HG03108 (cell line): ENCODE measurements around the gene CLEC4G.
"Not testable (repeated sequence)": the region's sequence is repeated elsewhere in the genome, so short reads cannot be mapped to it uniquely, and the experiment has no call there.

Source experiments
- ATAC-seq: cut with Tn5 transposase; IDR thresholded peaks from one replicate; pipeline ENCODE4 v1.9.1; 2021; ENCODE audit warnings: moderate library complexity; ENCODE audit not compliant: unreplicated experiment

CLEC4G gene

DNA sequence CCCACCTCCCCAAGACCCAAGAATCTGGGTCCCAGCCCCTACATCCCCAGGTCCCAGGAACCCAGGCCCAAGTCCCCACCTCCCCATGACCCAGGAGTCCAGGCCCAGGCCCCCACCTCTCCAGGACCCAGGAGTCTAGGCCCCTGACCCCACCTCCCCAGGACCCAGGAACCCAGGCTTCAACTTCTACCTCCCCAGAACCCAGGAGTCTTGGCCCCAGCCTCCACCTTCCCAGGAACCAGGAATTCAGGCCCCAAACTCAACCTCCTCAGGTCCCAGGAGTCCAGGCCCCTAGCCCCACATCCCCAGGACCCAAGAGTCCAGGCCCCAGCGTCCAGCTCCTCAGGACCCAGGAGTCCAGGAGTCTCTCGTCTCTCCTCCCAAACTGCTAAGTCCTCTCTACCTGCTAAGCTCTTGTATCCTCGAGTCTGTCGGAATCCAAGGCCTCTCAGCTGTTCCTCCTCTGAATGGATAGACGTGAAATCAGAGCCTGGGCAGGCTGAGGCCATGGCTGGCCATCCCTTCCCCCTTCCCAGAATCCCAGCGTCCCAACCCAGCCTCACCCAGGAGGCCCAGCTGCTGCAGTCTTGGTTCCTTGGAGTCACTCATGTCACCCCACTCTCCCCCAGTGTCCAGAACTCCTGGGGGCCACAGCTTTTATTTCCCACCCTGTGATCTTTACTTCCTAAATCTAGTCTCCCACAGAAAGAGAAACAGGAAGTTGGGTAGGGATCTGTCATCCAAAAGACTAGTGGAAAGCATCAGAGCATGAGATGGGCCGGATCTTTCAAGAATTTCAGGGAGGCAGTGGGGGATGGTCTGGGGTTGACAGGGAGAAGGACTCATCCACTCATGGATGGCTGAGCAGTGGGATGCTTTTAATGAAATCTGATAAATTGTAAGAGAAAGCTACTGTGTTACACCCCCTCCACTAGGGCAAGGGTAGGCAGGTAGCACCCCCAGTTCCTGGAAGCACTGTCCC is 15.3 kb upstream of the CLEC4G start, which contains the start of gene CD209:
TSS of gene CD209 (minus strand) at position 632 of the 982 bp plus-strand sequence. CDS start at position 609, 23 bp downstream.
- ATAC-seq = no peak

DNA sequence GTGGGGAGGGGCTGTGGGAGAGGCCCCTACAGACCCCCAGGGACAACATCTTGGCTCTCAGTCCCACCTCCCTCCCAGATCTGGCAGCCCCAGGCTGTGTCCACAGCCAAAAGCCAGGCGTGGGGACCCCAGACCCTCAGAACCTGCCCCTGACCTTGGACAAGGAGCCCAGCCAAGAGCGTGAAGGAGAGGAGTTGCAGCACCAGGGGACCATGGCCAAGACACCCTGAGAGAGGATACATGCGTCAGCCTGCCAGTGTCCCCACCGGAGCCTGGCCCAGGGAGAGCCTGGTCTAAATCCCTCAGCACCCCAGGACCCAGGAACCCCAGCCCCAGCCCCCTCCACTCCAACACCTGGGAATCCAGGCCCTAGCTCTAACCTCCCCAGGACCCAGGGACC is 14.4 kb upstream of the CLEC4G start:
- ATAC-seq = not testable (repeated sequence)

DNA sequence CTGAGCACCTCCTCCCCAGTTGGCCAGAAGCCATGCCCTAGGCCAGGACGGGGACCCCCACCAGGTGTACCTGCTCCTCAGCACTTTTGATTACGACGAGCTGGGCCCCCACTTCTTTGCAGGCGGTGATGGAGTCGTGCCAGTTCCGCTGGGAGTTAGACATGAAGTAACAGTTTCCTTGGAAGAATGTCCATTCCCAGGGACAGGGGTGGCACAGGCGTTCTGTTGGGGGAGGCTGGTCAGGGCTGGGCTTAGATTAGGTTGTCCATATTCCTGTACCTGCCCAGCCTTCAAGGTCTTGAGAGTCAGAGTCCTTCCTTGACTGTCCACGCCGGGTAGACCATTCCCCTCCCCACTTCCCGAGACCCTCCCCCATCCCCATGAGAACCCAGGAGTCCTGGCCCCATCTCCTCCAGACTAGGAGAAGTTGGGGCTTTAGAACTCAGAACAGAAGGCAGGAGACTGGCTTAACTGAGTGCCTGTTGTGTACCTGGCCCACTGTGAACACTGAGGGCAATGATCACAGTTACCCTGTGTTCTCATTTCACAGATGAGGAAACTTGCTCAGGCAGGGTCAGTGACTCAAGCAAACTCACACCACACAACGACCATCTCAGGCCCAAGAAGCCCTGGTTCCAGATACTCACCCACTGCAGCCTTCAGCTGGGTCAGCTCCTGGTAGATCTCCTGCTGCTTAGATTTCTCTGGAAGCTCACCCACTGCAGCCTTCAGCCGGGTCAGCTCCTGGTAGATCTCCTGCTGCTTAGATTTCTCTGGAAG is 13.2 kb upstream of the CLEC4G start:
- ATAC-seq = no peak

DNA sequence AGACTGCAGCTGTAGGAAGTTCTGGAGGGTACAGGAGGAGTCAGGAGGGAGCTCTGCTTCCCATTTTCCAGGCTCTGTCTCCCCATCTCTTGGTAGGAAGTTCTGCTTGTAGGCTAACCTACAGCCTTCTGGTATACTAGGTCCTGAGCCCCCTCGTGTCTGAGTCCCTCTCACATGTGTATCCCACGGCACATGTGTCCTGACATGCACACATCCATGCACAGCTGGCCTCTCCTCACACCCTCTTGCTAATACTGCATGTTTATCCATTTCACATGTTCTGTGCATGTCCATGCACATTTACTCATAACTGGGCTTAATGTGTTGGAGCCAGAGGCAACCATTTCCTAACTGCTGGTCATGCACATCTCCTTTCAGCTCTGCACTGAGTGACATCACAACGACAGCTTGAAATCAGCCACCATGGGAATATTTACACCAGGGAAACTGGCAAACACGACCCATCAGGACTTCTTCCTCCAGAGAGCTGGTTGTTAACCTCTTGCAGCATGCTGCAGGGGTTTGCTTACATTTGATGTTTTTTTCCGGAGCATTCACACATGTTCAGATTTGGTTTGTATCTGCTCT is 12.4 kb upstream of the CLEC4G start:
- ATAC-seq = no peak

DNA sequence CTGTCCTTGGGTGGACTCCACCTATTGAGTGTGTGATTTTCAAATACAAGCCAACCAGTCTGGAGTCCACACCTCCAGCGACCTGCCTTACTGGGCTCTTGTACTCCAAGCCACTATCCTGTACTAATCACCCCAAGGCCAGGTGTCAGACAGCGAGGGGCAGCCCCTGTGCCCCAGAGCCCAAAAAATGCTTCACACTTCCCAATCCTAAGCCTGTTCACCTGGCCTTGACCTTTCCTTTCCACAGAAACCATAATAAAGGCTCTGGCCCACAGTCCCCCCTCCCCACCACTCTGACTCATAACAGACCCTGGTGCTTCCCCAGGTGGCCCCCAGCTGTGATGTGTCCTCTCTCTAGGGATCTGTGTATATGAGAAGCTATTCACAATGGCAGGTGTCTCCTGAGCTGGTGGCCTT is 11.5 kb upstream of the CLEC4G start:
- ATAC-seq = peak; percentile 74

DNA sequence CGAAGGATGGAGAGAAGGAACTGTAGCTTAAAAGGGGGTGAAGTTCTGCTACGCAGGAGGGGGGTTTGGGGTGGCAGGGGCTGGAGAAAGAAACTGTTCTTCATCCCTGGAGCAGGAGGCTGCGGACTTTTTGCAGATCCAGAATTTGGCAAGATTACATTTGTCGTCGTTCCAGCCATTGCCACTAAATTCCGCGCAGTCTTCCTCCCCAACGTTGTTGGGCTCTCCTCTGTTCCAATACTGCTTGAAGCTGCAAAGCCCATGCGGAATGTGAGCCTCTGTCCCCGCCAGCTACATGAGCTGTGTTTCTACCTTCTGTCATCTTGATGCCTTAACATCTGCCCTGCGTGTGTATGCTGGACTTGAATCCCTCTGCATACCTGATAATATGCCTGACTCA is 11.1 kb upstream of the CLEC4G start:
- no peak for ATAC-seq

DNA sequence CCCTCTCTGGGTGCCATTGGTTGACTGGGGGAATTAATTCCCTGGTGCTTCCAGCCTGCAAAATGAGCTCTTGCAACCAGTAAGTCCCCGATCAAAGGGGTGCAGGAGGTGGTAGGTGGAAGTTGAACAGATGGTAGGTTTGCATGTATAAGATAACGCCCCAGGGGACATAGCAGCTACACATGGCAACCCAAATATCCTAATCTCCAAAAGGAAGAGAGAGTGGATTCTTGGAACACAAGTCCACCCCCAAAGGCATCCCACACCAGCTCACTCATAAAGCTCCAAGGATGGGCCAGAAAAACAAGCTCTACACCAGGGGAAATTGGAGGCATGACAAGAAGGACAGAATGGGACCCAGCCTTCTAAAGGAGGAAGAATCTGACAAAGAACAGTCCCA is 10.7 kb upstream of the CLEC4G start:
- ATAC-seq = no peak

DNA sequence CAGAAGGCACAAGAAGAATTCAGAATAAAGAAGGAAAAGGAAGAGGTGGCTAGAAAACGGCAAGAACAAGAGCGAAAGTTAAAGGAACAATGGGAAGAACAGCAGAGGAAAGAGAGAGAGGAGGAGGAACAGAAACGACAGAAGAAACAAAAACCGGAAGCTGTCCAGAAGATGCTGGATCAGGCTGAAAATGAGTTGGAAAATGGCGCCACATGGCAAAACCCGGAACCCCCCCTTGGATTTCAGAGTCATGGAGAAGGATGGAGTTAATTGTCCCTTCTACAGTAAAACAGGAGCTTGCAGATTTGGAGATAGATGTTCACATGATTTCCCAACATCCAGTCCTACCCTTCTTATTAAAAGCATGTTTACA is 8.8 kb upstream of the CLEC4G start:
- ATAC-seq = no peak

DNA sequence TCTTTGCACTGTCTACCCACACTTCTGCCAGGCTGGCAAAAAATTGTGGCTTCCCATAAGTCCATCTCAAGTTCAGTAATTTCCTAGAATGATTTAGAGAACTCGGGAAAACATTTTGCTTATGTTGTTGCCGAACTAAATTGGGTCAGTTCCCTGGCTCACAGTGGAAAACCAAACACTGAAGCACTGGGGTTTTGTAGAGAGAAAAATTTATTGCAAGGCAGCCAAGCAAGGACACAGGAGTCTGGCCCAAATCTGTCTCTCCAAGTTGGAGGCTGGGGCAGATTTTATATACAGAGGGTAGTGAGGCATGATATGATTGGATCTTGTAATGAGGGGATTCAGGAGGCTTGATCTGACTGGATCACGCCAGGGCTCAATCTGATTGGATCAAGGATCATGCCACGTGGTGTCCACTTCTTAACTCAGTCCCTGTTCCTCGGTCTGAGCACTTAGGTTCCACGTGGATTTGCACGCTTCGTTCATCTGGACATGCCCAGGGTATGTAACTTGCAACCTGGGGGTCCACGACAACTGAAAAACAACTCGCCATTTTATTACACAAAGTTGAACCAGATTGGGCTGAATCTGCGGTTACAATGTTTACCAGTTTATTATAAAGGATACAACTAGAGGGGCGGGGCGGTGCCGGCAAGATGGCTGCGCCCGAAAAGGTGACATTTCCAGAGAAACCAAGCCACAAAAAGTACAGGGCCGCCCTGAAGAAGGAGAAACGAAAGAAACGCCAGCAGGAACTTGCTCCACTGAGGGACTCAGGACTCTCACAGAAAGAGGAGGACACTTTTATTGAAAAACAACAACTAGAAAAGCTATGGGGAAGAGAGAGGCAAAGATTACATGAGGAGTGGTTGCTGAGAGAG is 8.1 kb upstream of the CLEC4G start:
- no peak for ATAC-seq

DNA sequence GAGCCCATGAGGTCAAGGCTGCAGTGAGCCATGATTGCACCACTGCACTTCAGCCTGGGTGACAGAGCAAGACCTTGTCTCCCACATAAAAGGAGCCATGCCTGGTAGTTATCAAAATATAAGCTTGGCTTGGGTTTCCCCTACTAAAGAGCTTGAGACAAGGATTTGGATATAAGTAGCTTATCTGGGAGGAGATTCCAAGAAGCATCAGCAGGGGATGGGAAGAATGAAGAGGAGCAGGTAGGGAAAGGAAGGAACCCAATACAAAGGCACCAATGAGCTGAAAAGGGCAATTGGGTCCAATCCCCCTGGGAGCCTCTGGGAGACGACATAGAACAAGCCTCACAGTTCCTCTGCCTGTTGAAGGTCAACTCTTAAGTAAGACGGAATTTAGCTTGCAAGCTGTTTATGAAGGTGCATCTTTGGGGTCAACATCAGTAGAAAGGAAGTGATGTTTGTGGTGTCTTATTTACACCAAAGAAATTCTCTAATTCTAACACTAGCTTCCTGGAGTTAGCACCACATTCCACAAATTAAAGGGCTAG is 7.4 kb upstream of the CLEC4G start:
- ATAC-seq = no peak

DNA sequence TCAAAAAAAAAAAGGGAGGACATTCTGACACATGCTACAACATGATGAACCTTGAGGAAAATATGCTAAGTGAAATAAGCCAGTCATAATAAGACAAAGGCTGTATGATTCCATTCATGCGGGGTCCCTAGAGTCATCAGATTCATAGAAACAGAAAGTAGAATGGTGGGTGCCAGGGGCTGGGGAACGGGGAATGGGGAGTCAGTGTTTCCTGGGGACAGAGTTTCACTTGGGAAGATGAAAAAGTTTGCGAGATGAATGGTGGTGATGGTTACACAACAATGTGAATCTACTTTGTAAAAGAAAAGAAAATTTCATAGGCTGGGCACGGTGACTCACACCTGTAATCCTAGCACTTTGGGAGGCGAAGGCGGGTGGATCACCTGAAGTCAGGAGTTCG is 6.1 kb upstream of the CLEC4G start:
- ATAC-seq = no peak

DNA sequence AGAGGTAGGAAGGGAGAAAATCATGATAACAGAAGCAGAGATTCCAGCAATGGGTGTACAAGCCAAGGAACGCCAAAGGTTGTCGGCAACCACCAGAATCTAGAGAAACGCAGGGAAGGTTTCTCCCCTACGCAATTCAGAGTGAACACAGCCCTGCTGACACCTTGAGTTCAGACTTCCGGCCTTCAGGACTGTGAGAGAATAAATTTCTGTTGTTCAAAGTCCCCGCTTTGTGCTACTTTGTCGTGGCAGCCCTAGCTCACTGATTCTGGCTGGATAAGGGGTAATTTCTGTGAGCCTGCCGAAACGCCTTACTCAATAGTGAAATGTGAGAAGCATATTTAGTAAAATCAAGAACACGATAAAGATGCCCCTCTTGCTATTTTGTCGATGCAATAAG is 5.3 kb upstream of the CLEC4G start:
- no peak for ATAC-seq

DNA sequence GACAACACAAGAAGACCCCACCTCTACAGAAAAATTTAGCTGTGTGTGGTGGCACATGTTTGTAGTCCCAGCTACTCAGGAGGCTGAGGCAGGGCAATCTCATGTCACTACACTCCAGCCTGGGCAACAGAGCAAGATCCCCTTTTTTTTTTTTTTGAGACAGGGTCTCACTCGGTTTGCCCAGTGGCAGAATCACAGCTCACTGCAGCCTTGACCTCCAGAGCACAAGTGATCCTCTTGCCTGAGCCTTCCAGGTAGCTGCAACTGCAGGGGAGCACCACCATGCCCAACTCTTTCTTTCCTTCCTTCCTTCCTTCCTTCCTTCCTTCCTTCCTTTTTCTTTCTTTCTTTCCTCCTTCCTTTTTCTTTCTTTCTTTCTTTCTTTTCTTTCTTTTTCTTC is 4.2 kb upstream of the CLEC4G start:
- ATAC-seq = no peak

DNA sequence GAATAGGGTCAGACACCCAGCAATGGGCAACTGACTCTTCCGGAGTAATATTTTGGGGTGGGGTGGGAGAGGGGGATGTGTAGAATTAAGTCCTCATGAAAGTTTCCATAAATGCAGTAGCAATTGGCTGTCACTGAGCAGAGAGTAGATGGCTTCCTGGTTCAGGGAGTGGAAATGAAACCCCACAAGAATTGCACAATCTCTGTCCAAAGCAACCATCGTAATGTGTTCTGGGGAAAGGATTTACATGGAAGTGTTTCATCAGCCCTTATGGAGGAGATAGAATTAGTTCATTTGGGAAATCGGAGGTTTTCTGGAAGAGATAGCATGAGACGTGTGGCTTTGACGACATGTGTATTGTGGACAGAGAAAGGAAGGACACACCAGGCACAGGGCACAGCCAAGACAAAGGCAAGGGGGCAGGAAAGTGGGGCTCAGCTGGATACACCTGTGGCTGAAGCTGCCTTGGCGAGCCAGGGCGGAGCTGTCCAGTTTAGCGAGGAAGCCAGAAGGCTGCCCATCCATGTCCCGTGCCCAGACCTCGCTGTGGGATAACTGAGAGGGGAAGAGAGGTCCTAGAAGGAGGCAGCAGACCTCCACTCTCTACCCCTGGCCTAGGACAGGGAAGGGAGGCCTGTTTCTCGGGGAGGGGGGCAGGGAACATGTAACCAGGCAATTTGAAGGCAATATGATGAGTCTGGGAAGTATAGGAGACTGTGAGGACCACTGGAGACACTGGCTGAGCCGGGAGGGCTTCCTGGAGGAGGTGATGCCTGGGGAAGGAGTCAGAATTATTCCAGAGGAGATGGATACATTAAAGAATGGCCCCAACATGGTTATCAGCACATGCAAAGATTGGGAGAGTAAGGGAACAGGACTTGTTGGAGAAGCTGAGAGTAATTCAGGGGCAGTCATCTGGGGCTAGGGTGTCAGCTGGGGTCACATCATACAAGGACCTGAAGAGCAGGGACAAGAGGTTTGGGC is 2.6 kb upstream of the CLEC4G start:
- ATAC-seq = no peak

DNA sequence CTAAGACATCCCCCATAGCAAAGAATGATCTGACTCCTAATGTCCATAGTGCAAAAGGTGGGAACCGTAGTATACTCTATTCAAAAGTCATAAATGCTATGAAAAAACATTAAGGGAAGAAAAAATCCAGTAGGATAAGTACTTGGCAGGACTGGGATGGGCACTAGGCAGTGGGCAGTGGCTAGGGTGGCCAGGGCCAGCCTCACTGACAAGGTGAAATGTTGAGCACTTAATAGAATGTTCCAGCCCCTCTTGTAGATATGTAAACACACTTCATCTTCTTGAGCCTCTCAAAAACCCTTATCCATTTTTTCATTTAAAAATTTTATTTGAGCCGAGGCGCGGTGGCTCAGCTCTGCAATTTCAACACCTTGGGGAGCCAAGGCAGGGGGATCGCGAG is 1.5 kb upstream of the CLEC4G start:
- ATAC-seq = no peak

DNA sequence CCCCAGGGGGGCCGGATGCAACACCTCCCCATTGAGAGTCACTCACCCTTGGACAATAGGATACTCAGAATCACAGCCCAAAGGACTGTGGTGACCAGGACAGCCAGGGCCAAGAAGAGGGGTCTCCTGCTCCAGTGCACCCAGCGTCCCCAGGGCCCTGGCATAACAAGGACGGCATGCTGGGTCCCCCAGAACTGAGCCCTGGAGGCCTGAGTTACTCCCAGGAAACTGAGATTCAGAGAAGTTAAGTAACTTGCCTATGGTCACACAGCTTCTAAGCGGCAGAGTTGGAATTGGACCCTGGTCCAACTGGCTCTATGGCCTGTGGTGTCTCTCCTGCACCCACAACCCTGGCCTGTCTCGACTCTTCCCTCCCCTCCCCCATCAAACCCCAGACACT is 295 bp downstream of the CLEC4G start:
- ATAC-seq = no peak

DNA sequence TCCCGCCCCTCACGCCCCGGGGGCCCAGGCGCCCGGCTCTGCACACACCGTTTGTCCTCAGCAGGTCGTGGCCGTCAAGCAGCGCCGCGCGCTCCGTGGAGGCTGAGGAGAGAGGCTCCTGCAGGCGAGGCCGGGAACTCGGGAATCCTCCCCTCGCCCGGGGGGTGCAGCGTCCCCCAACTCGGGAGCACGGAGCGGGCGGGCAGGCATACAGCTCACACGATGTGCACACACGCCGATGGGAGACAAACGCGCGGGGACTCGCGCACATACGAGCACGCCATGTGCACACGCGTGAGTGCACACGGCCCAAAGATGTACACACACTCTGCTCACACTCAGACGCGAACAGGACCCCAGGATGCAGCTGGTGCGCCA is 703 bp downstream of the CLEC4G start:
- ATAC-seq = no peak

DNA sequence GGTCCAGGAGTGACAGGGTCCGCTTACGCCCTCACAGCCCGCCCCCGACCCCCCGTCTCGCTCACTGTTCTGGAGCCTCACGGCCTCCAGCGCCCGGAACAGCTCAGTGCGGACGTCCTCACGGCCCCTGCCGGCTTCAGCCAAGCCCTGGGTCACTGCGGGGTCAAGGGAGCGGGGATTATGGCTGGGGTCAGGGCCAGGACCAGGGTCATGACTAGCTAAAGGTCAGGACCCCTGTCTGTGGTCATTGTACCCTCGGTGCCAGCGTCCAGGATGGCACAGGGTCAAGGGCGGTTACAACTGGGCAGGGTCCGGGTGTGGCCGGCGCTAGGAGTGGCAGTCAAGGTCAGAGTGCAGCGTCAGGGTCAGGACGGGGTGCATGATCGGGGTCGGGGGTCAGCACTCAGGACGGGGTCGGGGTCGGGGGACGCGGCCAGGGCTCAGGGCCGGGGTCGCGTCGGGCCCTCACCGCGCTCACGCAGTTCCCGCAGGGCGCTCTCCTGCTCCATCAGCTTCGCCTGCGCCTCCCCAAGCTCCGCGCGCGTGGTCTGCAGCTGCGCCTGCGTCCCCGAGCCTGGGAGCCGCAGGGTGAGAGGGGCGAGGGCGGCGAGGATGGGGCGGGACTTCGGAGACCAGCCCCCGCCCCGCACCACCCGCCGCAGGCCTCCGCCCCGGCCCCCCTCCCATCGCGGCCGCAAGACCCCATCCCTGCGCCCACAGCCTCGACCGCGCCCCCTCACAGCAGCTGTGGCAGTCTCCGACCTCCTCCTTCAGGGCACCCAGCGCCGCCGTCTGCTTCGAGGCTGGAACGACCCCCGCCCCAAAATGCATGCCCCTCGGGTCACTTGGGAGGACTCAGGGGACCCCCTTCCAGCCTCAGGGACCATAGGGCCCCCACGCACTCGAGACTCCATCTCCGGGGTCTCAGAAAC is 1.4 kb downstream of the CLEC4G start:
- no peak for ATAC-seq
